ENCODE measurements around the gene FBXO21.

Gene FBXO21

GRCh38 chr12:117140397-117141096 lies 49.7 kb downstream of the FBXO21 start:
- DNase-seq (ENCODE audit: extremely low read depth in 1 of 2, low read depth in 1 of 2): no peak

- DNase-seq (ENCODE audit: extremely low read depth in 1 of 2, low read depth in 1 of 2): no peak
Measured at GRCh38 chr12:117139025-117139717, 51.1 kb downstream of the FBXO21 start.

GRCh38 chr12:117134721-117135120 lies 55.5 kb downstream of the FBXO21 start:
- no peak for DNase-seq (ENCODE audit: extremely low read depth in 1 of 2, low read depth in 1 of 2)

GRCh38 chr12:117134059-117134458 lies 56.2 kb downstream of the FBXO21 start:
- DNase-seq (ENCODE audit: extremely low read depth in 1 of 2, low read depth in 1 of 2): peak; percentile 41 to 68

GRCh38 chr12:117130801-117131200 lies 59.5 kb downstream of the FBXO21 start:
- no peak for DNase-seq (ENCODE audit: extremely low read depth in 1 of 2, low read depth in 1 of 2)

- DNase-seq (ENCODE audit: extremely low read depth in 1 of 2, low read depth in 1 of 2): no peak
Measured at GRCh38 chr12:117129391-117129790, 60.9 kb downstream of the FBXO21 start.

- DNase-seq (ENCODE audit: extremely low read depth in 1 of 2, low read depth in 1 of 2): no peak
Measured at GRCh38 chr12:117127933-117128823, 62.1 kb downstream of the FBXO21 start.

- DNase-seq (ENCODE audit: extremely low read depth in 1 of 2, low read depth in 1 of 2): no peak
Measured at GRCh38 chr12:117126335-117126734, 63.9 kb downstream of the FBXO21 start.

GRCh38 chr12:117125767-117126166 lies 64.5 kb downstream of the FBXO21 start:
- DNase-seq (ENCODE audit: extremely low read depth in 1 of 2, low read depth in 1 of 2): no peak

- DNase-seq (ENCODE audit: extremely low read depth in 1 of 2, low read depth in 1 of 2): no peak
Measured at GRCh38 chr12:117125272-117125613, 65.0 kb downstream of the FBXO21 start.

GRCh38 chr12:117124421-117125271 lies 65.6 kb downstream of the FBXO21 start:
- DNase-seq (ENCODE audit: extremely low read depth in 1 of 2, low read depth in 1 of 2): no peak

- no peak for DNase-seq (ENCODE audit: extremely low read depth in 1 of 2, low read depth in 1 of 2)
Measured at GRCh38 chr12:117121441-117121840, 68.8 kb downstream of the FBXO21 start.

- no peak for DNase-seq (ENCODE audit: extremely low read depth in 1 of 2, low read depth in 1 of 2)
Measured at GRCh38 chr12:117120787-117121186, 69.5 kb downstream of the FBXO21 start.

- no peak for DNase-seq (ENCODE audit: extremely low read depth in 1 of 2, low read depth in 1 of 2)
Measured at GRCh38 chr12:117119592-117120198, 70.6 kb downstream of the FBXO21 start.

GRCh38 chr12:117118838-117119591 lies 71.3 kb downstream of the FBXO21 start:
- DNase-seq (ENCODE audit: extremely low read depth in 1 of 2, low read depth in 1 of 2): no peak

GRCh38 chr12:117114784-117115183 lies 75.5 kb downstream of the FBXO21 start:
- DNase-seq (ENCODE audit: extremely low read depth in 1 of 2, low read depth in 1 of 2): no peak

GRCh38 chr12:117113231-117113630 lies 77.0 kb downstream of the FBXO21 start:
- no peak for DNase-seq (ENCODE audit: extremely low read depth in 1 of 2, low read depth in 1 of 2)

- DNase-seq (ENCODE audit: extremely low read depth in 1 of 2, low read depth in 1 of 2): no peak
Measured at GRCh38 chr12:117111821-117112595, 78.3 kb downstream of the FBXO21 start.

- DNase-seq (ENCODE audit: extremely low read depth in 1 of 2, low read depth in 1 of 2): no peak
Measured at GRCh38 chr12:117111386-117111785, 78.9 kb downstream of the FBXO21 start.
